Esophagus squamous epithelium (tissue), 5 donors: ENCODE results near the gene TRIM10. TPM values are rescaled to one million over a fixed set of nuclear protein-coding genes. Genes with fewer than 3 reads are reported as not detected.

Experiments
- DNase-seq: peaks from one replicate; lab custom pipeline; 2025; lab: John Stamatoyannopoulos, UW
- H3K27ac ChIP-seq, 4 donors: fragments of 200-600 bp; sonication (generic); one replicate each; pipeline ENCODE4 v1.5.1; 2016 to 2019; ENCODE audit warnings: mild to moderate bottlenecking in 1 of 4
- H3K27me3 ChIP-seq, 4 donors: fragments of 200-600 bp; sonication (generic); 1 replicate in 3 of 4; 2 replicates in 1 of 4; pipeline versions ENCODE4 v1.5.1 to v1.6.0; 2017 to 2021; ENCODE audit warnings: antibody characterized with exemption in 1 of 4
- H3K36me3 ChIP-seq, 3 donors: fragments of 200-600 bp; sonication (generic); one replicate each; pipeline ENCODE4 v1.5.1; 2016 to 2019
- H3K4me1 ChIP-seq, 3 donors: fragments of 200-600 bp; sonication (generic); one replicate each; pipeline ENCODE4 v1.5.1; 2017 to 2019
- H3K4me3 ChIP-seq, 4 donors: fragments of 200-600 bp; sonication (generic); 1 replicate in 3 of 4; 2 replicates in 1 of 4; pipeline ENCODE4 v1.5.1; 2016 to 2019; ENCODE audit warnings: mild to moderate bottlenecking in 2 of 4, moderate library complexity in 1 of 4
- H3K9me3 ChIP-seq, 3 donors: fragments of 200-600 bp; sonication (generic); one replicate each; pipeline ENCODE4 v1.5.1; 2016 to 2019
- POLR2A ChIP-seq, 4 donors: fragments of 450-650 bp; IDR thresholded peaks; one replicate each; pipeline ENCODE4 v1.6.1; 2017; ENCODE audit warnings: antibody characterized with exemption in 4 of 4, mild to moderate bottlenecking in 4 of 4, moderate library complexity in 3 of 4
- WGBS, 2 donors: methylation state at CpG; one replicate each; pipeline ENCODE4 v1.1.5; 2018; 5-methylcytosine and 5-hydroxymethylcytosine counted together
- intact Hi-C: fragments of 100-400 bp; cut with DNase I; formaldehyde crosslinking; loops from one replicate; pipeline ENCODE4 v1.15.0; 2022
- total RNA-seq, 4 donors: library from RNA; depleted of rRNA; stranded (reverse); fragments of >200 nt; gene quantifications; one replicate each; pipeline ENCODE4 v1.1.0, GENCODE V29; 2016
- TF ChIP-seq, protein P1 (sequence below), 6 experiments: fragments of 450-650 bp in 4 of 6; fragments of 200-600 bp in 2 of 6; sonication (generic) in 2 of 6; IDR thresholded peaks; one replicate each; pipeline ENCODE4 v1.5.1; 2016 to 2019; ENCODE audit warnings: antibody characterized with exemption in 6 of 6, mild to moderate bottlenecking in 4 of 6, moderate library complexity in 4 of 6
- donor health status: DM: yes; HTN: yes; CAD: no.

TRIM10 gene
- total RNA-seq, 4 donors from 2014 or later: not detected

- no peaks in the 10 kb centered on the region for H3K36me3 ChIP-seq
- intact Hi-C loops: no loop called here
- no peak overlapping the region for H3K27ac ChIP-seq
- TF ChIP-seq, protein P1, sequence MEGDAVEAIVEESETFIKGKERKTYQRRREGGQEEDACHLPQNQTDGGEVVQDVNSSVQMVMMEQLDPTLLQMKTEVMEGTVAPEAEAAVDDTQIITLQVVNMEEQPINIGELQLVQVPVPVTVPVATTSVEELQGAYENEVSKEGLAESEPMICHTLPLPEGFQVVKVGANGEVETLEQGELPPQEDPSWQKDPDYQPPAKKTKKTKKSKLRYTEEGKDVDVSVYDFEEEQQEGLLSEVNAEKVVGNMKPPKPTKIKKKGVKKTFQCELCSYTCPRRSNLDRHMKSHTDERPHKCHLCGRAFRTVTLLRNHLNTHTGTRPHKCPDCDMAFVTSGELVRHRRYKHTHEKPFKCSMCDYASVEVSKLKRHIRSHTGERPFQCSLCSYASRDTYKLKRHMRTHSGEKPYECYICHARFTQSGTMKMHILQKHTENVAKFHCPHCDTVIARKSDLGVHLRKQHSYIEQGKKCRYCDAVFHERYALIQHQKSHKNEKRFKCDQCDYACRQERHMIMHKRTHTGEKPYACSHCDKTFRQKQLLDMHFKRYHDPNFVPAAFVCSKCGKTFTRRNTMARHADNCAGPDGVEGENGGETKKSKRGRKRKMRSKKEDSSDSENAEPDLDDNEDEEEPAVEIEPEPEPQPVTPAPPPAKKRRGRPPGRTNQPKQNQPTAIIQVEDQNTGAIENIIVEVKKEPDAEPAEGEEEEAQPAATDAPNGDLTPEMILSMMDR (IDR thresholded peaks at IDR 0.05): no peak
- no peak for TF ChIP-seq POLR2A (IDR thresholded peaks at IDR 0.05)
- peaks cover 0 to 91% (median 19%) of the 10 kb centered on the region in 4 donors for H3K27me3 ChIP-seq
- WGBS, 2 donors: 59 to 64% methylated on average over 2 of the region's 2 CpGs
- DNase-seq: no peak
- H3K4me1 ChIP-seq: peaks cover 8 to 10% (median 8%) of the 10 kb centered on the region in 3 donors
- H3K4me3 ChIP-seq: no peak overlapping the region
- H3K9me3 ChIP-seq: peaks cover 0 to 10% (median 7%) of the 10 kb centered on the region in 3 donors
These were observed 14.8 kb upstream of the TRIM10 start for GRCh38 chr6:30175765-30176164.

- peaks cover 0 to 95% (median 15%) of the 10 kb centered on the region in 4 donors for H3K27me3 ChIP-seq
- H3K4me1 ChIP-seq: peaks cover 8 to 10% (median 8%) of the 10 kb centered on the region in 3 donors
- no peak overlapping the region for H3K27ac ChIP-seq
- intact Hi-C loops: no loop called here
- 76 to 78% methylated on average over 4 of the region's 4 CpGs for WGBS, 2 donors
- no peaks in the 10 kb centered on the region for H3K36me3 ChIP-seq
- H3K4me3 ChIP-seq: no peak overlapping the region
- no peaks in the 10 kb centered on the region for H3K9me3 ChIP-seq
- TF ChIP-seq POLR2A (IDR thresholded peaks at IDR 0.05): no peak
- TF ChIP-seq, protein P1 (IDR thresholded peaks at IDR 0.05): no peak
- DNase-seq: no peak
These were observed 11.7 kb upstream of the TRIM10 start for GRCh38 chr6:30172681-30173080.

GRCh38 chr6:30171677-30172471, 10.9 kb upstream of the TRIM10 start:
- peaks cover 8 to 10% (median 8%) of the 10 kb centered on the region in 3 donors for H3K4me1 ChIP-seq
- H3K36me3 ChIP-seq: no peaks in the 10 kb centered on the region
- intact Hi-C loops: no loop called here
- TF ChIP-seq POLR2A (IDR thresholded peaks at IDR 0.05): no peak
- TF ChIP-seq, protein P1 (IDR thresholded peaks at IDR 0.05): no peak
- no peaks in the 10 kb centered on the region for H3K9me3 ChIP-seq
- no peak for DNase-seq
- WGBS, 2 donors: 3 to 16% methylated on average over 8 to 35 of the region's 62 CpGs
- no peak overlapping the region for H3K27ac ChIP-seq
- peaks cover 0 to 95% (median 12%) of the 10 kb centered on the region in 4 donors for H3K27me3 ChIP-seq
- H3K4me3 ChIP-seq: peak overlapping the region in 2 of 4 donors; percentile 20 to 44

- H3K27me3 ChIP-seq: peaks cover 0 to 80% (median 12%) of the 10 kb centered on the region in 4 donors
- 20 to 21% methylated on average over 7 of the region's 7 CpGs for WGBS, 2 donors
These were observed 8.9 kb upstream of the TRIM10 start for GRCh38 chr6:30169658-30170614.

More at GRCh38 chr6:30169658-30170614, 8.9 kb upstream of the TRIM10 start:
- TF ChIP-seq, protein P1 (IDR thresholded peaks at IDR 0.05): peak in 5 of 6 experiments; percentile 55 to 73 (median 64)
- no peak for TF ChIP-seq POLR2A (IDR thresholded peaks at IDR 0.05)
- H3K4me1 ChIP-seq: peaks cover 8 to 10% (median 8%) of the 10 kb centered on the region in 3 donors
- no peaks in the 10 kb centered on the region for H3K9me3 ChIP-seq
- H3K4me3 ChIP-seq: no peak overlapping the region
- no peak overlapping the region for H3K27ac ChIP-seq
- no peaks in the 10 kb centered on the region for H3K36me3 ChIP-seq
- intact Hi-C loops: no loop called here
- no peak for DNase-seq
